ENCODE data around the gene FBXW5. TPM values are rescaled to one million over a fixed set of nuclear protein-coding genes. Genes with fewer than 3 reads are reported as not detected.

Gene FBXW5
- total and polyA plus RNA-seq, 8 donors = 47.7 to 435 (median 120) TPM

GRCh38 chr9:136915632-136916329, 28.8 kb downstream of the FBXW5 start:
- intact Hi-C loops (cut with DNase I; ENCODE audit: low total_unique reads) = no loop called here
- no peak for DNase-seq
- 87 to 89% (median 88%) methylated on average over 19 to 21 of the region's 21 CpGs for WGBS, 5 donors
- H3K27ac ChIP-seq = no peak overlapping the region
- H3K36me3 ChIP-seq = peaks cover 38 to 90% (median 88%) of the 10 kb centered on the region in 4 donors
- H3K4me1 ChIP-seq = no peaks in the 10 kb centered on the region
- H3K4me3 ChIP-seq = no peak overlapping the region
- no peaks in the 10 kb centered on the region for H3K9me3 ChIP-seq
- TF ChIP-seq CTCF (IDR thresholded peaks at IDR 0.05) (no peak), POLR2AphosphoS5 (IDR thresholded peaks at IDR 0.05) (no peak)
- H3K27me3 ChIP-seq = no peaks in the 10 kb centered on the region

- WGBS, 5 donors = 81 to 91% (median 82%) methylated on average over 9 to 17 of the region's 17 CpGs
- H3K36me3 ChIP-seq = peaks cover 25 to 95% (median 92%) of the 10 kb centered on the region in 4 donors
- no peaks in the 10 kb centered on the region for H3K9me3 ChIP-seq
- TF ChIP-seq POLR2AphosphoS5 (IDR thresholded peaks at IDR 0.05) (no peak), POLR2A (IDR thresholded peaks at IDR 0.05) (no peak), CTCF (IDR thresholded peaks at IDR 0.05) (no peak), EP300 (IDR thresholded peaks at IDR 0.05) (no peak)
- intact Hi-C loops (cut with DNase I; ENCODE audit: low total_unique reads) = no loop called here
- H3K4me3 ChIP-seq = no peak overlapping the region
- DNase-seq = no peak
- no peaks in the 10 kb centered on the region for H3K4me1 ChIP-seq
- H3K27me3 ChIP-seq = no peaks in the 10 kb centered on the region
- no peak overlapping the region for H3K27ac ChIP-seq
These were observed 30.7 kb downstream of the FBXW5 start for GRCh38 chr9:136913701-136914438.

DNA sequence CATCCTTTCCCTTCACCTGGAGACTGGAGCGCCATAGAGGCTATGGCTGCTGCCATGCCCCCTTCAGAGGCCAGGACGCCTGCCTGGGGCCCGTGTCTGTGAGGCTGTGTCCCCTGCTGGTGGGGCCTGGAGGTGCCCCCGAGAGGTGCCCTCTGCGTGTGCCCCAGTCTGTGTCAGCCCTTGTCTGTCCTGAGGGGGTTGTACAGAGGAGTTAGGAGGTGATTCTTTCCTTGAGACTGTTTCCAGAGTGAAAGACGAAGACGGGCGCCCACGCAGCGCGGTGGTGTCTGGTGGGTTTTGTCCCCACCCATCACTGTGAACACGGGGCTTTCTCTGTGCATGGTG, 33.7 kb downstream of the FBXW5 start:
- Histone ChIP-seq H3K27ac (no peak overlapping the region), H3K4me1 (no peaks in the 10 kb centered on the region), H3K27me3 (no peaks in the 10 kb centered on the region), H3K36me3 (peaks cover 20 to 97% (median 90%) of the 10 kb centered on the region in 4 donors), H3K9me3 (no peaks in the 10 kb centered on the region), H3K4me3 (no peak overlapping the region)
- no peak for DNase-seq
- intact Hi-C loops (cut with DNase I; ENCODE audit: low total_unique reads) = no loop called here
- TF ChIP-seq POLR2A (IDR thresholded peaks at IDR 0.05) (no peak), EP300 (IDR thresholded peaks at IDR 0.05) (no peak)
- 86 to 91% (median 88%) methylated on average over 12 of the region's 12 CpGs for WGBS, 5 donors

- no peaks in the 10 kb centered on the region for H3K9me3 ChIP-seq
- H3K4me1 ChIP-seq = no peaks in the 10 kb centered on the region
- intact Hi-C loops (cut with DNase I; ENCODE audit: low total_unique reads) = no loop called here
- no peak overlapping the region for H3K27ac ChIP-seq
- no peak for DNase-seq
- 86 to 90% (median 89%) methylated on average over 12 of the region's 12 CpGs for WGBS, 5 donors
- no peak for TF ChIP-seq CTCF (IDR thresholded peaks at IDR 0.05)
- no peak for TF ChIP-seq POLR2A (IDR thresholded peaks at IDR 0.05)
- no peak for TF ChIP-seq EP300 (IDR thresholded peaks at IDR 0.05)
- no peak for TF ChIP-seq POLR2AphosphoS5 (IDR thresholded peaks at IDR 0.05)
- no peak overlapping the region for H3K4me3 ChIP-seq
- peaks cover 20 to 96% (median 87%) of the 10 kb centered on the region in 4 donors for H3K36me3 ChIP-seq
- no peaks in the 10 kb centered on the region for H3K27me3 ChIP-seq
These were observed 34.2 kb downstream of the FBXW5 start for GRCh38 chr9:136910197-136910900.

All from stomach (tissue), 9 donors.